DMS153 treated with DMSO at 0.1 percent for 48 hours (cell line): ENCODE data around the gene KIFC1.
"Not testable (repeated sequence)": the region's sequence is repeated elsewhere in the genome, so short reads cannot be mapped to it uniquely, and the experiment has no call there.

Experiments used
- DNase-seq: peaks from one replicate; lab custom pipeline; 2025; ENCODE audit not compliant: unreplicated experiment; lab: John Stamatoyannopoulos, UW

Gene KIFC1

GRCh38 chr6:33391278-33391921 is at the start of gene KIFC1:
Gene KIFC1 (plus strand): TSS chr6:33391823. CDS start chr6:33391986, 163 bp downstream.
- DNase-seq: peak; percentile 100

DNA sequence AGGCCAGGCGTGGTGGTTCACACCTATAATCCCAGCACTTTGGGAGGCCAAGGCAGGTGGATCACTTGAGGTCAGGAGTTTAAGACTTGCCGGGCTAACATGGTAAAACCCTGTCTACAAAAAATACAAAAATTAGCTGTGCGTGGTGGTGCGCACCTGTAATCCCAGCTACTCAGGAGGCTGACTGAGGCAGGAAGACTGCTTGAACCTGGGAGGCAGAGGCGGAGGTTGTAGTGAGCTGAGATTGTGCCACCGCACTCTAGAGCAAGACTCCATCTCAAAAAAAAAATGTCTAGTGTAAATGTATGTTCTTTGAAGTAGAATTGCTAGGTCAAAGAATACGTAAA is 48.0 kb upstream of the KIFC1 start:
- not testable (repeated sequence) for DNase-seq

GRCh38 chr6:33343953-33344611 is 47.5 kb upstream of the KIFC1 start:
- DNase-seq: no peak

DNA sequence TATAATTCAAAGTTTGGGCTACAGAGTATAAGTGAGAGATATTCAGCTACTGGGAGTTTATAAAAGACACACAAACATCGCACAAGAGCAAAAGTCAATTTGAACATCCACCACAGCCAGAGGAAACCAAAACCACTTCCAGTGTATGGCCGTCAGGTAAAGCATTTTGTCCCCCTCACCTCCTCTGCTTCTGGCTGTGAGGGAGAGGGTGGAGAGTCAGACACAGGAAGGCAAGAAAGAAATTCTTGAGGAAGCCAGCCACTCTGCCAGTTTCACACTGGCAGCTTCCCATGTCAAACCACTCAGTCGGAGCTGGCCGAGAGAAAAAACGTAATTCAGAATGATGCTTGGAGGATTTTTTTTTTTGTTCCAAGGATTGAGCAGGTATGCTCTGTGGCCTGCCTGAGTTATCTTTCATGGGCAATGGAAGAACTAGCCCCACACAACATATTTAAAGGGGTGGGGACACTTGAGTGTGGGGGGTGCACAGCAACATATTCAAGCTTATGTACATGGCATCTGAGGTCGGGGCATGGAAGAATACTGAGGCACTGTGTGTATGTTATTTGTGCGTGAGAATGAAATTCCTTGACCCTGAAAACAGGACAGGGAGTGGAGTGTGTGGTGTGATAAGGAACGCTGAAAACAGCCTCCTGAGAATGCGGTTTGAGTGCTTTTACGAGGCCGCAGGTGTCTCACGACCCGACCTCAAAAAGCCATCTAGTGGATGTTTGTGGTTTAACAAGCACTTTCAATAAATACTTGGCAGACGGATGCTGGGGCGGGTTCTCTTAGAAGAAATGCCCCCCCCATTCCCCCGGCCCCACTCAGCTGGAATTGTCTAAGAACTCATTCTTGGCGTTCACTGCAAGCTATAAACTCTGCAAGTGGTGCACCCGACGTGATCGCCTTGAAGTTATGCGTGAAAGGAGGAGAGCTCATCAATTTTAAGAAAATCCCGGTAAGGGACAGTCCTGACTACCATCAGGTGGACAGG is 46.6 kb upstream of the KIFC1 start:
- peak; percentile 51 for DNase-seq

- DNase-seq: not testable (repeated sequence)
Observed at GRCh38 chr6:33346972-33347371, 44.7 kb upstream of the KIFC1 start.

- no peak for DNase-seq
Observed at GRCh38 chr6:33347816-33348215, 43.8 kb upstream of the KIFC1 start.

- DNase-seq: not testable (repeated sequence)
Observed at GRCh38 chr6:33355860-33356259, 35.8 kb upstream of the KIFC1 start.

GRCh38 chr6:33356295-33356694 is 35.3 kb upstream of the KIFC1 start:
- DNase-seq: no peak

GRCh38 chr6:33357160-33357871 is 34.3 kb upstream of the KIFC1 start:
- not testable (repeated sequence) for DNase-seq

DNA sequence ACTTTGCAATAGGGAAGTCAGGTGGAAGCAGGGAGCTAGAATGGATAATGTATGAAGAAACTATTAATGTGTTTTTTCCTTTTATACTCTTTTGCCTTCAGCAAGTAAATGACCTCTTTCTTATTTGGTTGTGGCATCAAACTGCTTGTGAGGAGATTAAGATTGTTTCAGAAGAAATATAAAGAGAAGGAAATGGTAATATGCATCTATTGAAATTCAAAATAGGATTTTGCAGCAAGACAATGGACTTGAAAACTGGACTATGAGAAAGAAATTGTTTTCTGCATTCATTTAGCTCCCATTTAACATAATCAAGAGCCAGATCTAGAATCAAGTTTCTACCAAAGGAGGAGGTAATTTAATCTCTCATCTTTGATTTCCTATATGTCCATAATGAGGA is 32.3 kb upstream of the KIFC1 start:
- no peak for DNase-seq

DNA sequence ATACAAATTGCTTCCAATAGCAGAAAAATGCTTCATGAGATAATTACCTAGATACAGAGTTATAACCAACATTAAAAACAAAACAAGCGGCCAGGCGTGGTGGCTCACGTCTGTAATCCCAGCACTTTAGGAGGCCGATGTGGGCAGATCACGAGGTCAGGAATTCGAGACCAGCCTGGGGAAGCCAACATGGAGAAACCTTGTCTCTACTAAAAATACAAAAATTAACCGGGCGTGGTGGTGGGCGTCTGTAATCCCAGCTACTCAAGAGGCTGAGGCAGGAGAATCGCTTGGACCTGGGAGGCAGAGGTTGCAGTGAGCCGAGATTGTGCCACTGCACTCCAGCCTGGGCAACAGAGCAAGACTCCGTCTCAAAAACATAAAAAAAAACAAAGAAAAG is 28.1 kb upstream of the KIFC1 start:
- not testable (repeated sequence) for DNase-seq

DNA sequence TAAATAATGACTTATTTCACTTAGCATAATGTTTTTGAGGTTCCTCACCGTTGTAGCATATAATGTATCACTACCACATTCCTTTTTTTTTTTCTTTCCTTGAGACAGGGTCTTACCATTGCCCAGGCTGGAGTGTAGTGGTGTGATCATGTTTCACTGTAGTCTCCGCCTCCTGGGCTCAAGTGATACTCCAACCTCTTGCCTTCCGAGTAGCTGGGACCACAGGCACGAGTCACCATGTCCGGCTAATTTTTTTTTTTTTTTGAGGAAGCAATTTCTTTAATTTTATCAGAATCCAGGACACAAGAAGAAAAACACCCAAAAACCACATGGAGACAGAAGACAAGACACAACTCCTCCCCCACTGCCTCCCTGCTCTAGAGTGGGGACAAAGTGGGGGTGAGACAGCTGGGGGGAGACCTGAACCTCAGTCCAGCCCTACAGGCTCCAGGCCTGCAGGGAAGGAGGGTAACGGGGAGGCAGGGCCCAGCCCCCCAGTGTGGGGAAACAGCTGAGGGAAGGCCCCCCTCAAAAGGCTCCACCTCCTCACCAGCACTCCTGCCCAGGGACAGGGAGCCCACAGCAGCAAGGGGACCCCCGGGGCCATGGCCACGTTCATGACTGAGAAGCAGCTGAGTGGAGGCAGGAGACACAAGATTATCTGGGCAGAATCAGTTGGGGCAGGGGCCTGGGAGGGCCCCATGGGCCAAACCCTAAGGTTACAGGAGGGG is 27.0 kb upstream of the KIFC1 start:
- peak; percentile 30 for DNase-seq

DNA sequence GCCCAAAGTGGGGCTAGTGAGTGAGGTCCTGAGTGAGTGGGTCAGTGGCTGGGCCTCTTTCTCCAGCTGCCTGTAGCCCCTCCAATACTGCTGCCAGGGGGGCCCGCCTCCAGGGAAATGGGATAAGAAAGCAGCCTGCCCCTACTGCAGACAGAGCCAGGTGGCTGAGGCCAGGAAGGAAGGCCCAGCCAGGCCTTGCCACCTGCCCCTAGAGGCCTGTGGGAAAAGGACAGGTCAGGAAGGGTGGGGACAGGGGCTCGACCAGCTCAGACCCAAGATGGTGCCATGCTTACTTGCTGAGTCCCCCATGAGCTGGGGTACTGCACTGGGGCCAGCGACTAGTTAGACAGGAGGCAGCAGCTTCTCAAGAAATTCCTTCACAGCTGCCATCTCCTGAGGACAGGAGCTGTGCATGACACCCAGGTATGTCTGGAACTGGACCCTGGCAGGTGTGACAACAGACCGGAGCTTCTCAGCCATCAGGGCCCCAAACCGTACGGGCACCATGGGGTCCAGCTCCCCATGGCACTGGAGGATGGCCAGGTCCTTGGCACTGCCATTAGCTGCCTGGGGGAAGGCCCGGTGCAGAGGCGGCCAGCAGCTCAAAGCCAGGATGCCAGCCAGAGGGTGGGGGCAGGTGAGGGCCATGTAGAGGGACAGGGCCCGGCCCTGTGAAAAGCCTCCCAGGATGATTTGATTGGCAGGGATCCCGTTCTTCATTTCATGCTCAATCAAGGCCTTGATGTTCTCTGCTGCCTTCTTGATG is 26.2 kb upstream of the KIFC1 start:
- DNase-seq: not testable (repeated sequence)

DNA sequence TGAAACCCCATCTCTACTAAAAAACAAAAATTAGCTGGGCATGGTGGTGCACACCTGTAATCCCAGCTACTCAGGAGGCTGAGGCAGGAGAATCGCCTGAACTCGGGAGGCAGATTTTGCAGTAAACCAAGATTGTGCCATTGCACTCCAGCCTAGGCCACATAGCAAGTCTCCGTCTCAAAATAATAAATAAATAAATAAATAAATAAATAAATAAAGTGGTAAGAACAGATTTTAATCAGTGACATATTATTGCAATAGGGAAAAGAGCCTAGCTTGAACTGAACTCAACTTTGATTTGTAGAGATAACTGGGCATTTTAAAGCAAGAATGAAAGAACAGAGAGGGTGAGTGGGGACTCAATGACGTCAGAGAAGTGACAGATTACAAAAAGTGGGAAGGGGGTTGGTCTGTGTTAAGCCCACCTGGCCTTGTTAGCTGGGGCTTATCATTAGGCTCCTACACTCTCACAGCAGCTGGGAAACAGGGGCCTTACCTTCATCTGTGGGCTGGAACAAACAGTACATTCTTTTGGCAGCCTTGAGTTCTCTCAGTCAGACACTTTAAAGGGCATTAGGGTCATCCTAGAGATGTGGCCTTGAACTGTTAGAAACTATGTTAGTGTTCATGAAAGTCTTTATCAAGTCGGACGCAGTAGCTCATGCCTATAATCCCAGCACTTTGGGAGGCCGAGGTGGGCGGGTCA is 24.5 kb upstream of the KIFC1 start:
- DNase-seq: no peak

DNA sequence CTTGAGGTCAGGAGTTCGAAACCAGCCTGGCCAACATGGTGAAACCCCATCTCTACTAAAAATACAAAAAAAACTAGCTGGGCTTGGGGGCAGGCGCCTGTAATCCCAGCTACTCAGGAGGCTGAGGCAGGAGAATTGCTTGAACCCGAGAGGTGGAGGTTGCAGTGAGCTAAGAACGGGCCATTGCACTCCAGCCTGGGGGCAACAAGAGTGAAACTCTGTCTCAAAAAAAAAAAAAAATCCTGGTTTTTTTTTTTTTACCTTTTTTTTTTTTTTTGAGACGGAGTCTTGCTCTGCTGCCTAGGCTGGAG is 24.0 kb upstream of the KIFC1 start:
- DNase-seq: not testable (repeated sequence)

DNA sequence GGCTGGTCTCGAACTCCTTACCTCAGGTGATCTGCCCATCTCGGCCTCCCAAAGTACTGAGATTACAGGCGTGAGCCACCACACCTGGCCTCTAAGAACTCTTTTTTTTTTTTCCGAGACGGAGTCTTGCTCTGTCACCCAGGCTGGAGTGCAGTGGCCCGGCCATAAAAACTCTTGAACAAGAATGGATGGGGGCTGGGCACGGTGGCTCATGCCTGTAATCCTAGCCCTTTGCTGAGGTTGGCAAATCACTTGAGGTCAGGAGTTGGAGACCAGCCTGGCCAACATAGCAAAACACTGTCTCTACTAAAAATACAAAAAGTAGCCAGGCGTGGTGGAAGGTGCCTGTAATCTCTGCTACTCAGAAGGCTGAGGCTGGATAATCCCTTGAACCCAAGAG is 19.7 kb upstream of the KIFC1 start:
- not testable (repeated sequence) for DNase-seq

GRCh38 chr6:33372526-33373123 is 19.0 kb upstream of the KIFC1 start:
- DNase-seq: no peak

- DNase-seq: no peak
Observed at GRCh38 chr6:33373960-33374910, 17.4 kb upstream of the KIFC1 start.
